HG03039 (cell line): Measurements from ENCODE around the gene ZNF8.
"Not testable (repeated sequence)": the region's sequence is repeated elsewhere in the genome, so short reads cannot be mapped to it uniquely, and the experiment has no call there.

ENCODE experiments used
- ATAC-seq: cut with Tn5 transposase; IDR thresholded peaks from one replicate; pipeline ENCODE4 v1.9.1; 2021; ENCODE audit warnings: mild to moderate bottlenecking, moderate library complexity; ENCODE audit not compliant: unreplicated experiment

The ZNF8 gene

GRCh38 chr19:58294743-58295374 is 16.1 kb downstream of the ZNF8 start:
- no peak for ATAC-seq

DNA sequence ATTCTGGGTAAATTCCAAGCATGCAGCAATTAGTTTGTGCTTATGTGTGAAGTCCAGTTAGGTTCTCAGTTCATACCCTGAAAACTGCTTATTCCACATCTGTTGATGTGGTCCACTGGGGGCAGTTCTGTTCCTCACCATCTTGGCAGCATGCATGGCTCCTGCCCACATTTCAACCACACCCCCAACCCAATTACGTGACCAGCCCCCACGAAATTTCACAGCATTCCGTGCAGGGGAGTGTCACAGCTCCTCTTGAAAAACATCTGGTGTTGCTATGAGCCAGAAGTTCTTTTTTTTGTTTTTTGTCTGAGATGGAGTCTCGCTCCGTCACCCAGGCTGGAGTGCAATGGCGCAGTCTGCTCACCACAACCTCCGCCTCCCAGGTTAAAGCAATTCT is 17.3 kb downstream of the ZNF8 start:
- ATAC-seq = no peak

DNA sequence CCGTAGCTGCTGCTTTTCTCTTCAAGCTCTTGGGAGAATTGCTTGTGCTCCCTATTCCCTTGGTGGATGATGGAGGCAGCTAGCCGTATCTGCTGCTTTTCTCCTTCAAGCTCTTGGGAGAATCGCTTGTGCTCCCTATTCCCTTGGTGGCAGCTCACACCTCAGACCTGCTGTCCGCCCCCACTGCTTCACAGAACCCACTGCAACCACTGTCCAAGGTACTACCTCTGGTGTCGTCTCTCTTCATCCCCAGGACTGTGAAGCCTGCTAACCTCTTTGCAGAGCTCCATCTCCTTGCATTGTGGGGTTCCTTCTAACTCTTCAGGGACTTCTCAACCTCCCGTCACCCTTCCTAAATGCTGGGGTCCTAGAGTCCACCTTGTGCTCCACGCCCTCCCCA is 21.9 kb downstream of the ZNF8 start:
- ATAC-seq = no peak

- ATAC-seq = no peak
These were observed 25.5 kb downstream of the ZNF8 start for GRCh38 chr19:58304255-58304654.

DNA sequence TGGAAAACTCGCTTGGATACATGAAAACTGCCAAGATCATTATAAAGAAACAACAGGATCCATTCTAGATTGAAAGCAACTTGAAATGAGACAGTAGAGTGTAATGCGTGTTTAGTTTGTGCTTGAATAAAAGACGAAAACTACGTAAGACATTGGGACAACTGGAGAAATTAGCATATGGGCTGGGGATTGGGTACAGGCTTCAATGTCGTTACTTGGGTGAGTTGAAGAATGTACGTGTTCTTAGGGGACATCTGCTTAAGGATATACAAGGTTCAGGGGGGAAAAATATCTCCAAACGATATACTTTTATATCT is 26.0 kb downstream of the ZNF8 start:
- no peak for ATAC-seq

DNA sequence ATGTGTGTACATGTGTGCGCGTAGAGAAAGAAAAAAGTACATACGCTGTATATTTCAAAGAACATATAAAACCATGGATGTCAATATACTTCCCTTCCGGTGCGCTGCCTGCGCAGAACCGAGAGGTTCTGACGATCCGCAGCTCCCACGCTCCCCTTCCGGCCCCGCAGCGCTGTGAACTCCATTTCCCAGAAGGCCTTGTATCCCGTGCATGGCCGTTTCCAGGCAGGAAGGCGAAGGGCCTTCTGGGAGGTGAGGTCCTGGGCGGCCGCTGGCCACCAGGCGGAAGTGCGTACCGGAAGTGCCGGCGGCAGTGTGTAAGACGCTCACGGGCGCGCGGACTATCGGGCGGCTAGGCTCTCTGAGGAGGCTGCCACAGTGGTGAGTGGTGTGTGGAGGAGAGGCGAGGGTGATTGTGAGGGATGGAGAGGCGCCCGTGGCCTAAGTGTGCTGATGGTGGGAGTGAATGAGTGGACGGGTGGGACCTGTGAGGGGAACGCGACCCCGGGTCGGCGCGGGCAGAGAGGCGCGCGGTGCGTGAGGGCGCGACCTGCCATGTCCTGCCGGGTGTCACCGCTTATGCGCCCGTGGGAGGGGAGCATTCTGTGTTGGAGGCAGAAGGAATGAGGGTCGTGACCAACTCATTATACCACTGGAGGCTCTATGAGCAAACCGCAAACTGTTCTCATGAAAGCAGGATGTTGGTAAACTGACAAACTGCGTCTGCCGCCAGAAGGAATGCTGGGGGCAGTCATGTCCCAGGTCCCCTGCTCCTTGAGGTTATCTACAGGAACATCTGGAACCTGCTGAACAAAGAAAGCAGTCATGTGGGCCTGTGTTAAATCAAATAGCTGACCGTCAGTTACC is 26.5 kb downstream of the ZNF8 start, which contains the start of gene ERVK3-1:
Gene ERVK3-1, plus strand, starts transcription at position 313 of the 867 bp plus-strand sequence. CDS start 6,792 bp downstream, outside the sequence.
- peak; percentile 93 for ATAC-seq

- no peak for ATAC-seq
These were observed 27.2 kb downstream of the ZNF8 start for GRCh38 chr19:58305932-58306323.

GRCh38 chr19:58307736-58308135 is 29.0 kb downstream of the ZNF8 start:
- ATAC-seq = no peak

GRCh38 chr19:58310685-58311084 is 31.9 kb downstream of the ZNF8 start:
- not testable (repeated sequence) for ATAC-seq

GRCh38 chr19:58311345-58311865 is 32.6 kb downstream of the ZNF8 start:
- no peak for ATAC-seq

GRCh38 chr19:58315580-58315979 is 36.8 kb downstream of the ZNF8 start:
- no peak for ATAC-seq

DNA sequence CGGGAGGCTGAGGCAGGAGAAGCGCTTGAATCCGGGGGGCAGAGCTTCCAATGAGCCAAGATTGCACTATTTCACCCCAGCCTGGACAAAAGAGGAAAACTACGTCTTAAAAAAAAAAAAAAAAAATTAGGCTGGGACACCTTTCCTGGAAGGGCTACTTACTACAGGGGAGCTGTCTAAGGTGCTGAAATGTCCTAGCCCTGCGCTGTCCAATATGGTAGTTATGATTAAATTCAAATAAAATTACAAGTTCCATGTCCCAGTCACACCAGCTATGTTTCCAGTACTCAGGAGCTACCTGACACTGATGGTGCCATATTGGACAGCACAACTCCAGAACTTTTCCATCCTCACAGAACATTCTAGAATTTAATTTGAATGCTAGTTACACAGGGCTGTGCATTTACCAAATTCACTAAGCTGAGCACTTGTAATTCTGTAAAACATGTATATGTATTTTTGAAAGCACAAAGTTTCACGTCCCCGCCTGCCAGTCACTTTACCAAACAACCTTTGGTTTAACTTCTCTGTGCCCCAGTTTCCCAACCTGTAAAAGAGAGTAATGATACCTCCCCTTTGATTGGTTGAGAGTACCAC is 38.8 kb downstream of the ZNF8 start:
- no peak for ATAC-seq

DNA sequence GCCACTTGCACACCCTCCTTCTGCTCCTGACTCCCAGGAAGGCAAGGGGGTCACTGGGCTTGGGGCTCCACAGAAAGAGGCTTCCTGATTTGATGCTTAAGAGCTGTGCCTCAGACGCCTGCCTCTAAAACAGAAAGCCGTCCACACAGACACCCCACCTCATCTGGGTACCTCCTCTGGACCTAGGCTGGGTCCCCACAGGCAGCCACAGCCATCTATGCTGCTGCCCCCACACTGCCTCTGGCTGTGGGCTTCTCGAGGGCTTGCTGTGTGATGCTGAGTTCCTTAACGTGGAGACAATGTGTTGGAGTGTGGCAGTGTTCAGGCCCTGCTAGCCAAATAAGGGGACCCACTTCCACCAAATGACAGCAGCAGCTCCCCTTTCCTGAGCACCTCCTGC is 39.5 kb downstream of the ZNF8 start:
- no peak for ATAC-seq

DNA sequence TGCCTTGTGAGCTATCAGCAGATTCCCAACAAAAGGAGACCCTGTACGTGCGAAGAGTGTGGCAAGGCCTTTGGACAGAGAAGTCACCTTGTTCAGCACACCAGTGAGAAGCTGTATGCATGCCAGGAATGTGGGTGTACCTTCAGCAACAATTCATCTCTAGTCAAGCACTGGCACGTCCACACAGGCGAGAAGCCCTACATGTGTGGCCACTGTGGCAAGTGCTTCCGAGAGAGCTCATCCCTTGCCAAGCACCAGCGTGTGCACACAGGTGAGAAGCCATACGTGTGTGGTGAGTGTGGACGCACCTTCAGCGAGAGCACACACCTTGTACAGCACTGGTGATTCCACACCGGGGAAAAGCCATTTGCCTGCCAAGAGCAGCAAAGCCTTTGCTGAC is 40.5 kb downstream of the ZNF8 start:
- no peak for ATAC-seq

- ATAC-seq = no peak
These were observed 46.7 kb downstream of the ZNF8 start for GRCh38 chr19:58325311-58326022.

DNA sequence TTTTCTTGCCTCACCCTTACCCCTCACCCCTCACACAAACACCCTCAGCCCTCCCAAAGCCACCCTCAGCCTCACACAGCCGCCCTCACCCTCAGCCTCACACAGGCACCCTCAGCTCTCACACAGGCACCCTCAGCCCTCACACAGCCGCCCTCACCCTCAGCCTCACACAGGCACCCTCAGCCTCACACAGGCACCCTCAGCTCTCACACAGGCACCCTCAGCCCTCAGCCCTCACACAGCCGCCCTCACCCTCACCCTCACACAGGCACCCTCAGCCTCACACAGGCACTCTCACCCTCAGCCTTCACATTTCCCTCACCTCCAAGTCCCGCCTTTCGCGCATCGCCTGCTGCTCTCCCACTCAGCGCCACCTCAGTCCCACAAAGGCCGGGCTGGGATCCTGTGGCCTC is 47.8 kb downstream of the ZNF8 start:
- no peak for ATAC-seq

GRCh38 chr19:58326914-58327726 is 48.4 kb downstream of the ZNF8 start, which contains the start of gene ZSCAN22:
Gene ZSCAN22, plus strand, starts transcription at chr19:58326994. Its CDS starts 7,809 bp downstream, at chr19:58334803.
- peak; percentile 88 for ATAC-seq

- ATAC-seq = no peak
These were observed 50.2 kb downstream of the ZNF8 start for GRCh38 chr19:58328999-58329398.

DNA sequence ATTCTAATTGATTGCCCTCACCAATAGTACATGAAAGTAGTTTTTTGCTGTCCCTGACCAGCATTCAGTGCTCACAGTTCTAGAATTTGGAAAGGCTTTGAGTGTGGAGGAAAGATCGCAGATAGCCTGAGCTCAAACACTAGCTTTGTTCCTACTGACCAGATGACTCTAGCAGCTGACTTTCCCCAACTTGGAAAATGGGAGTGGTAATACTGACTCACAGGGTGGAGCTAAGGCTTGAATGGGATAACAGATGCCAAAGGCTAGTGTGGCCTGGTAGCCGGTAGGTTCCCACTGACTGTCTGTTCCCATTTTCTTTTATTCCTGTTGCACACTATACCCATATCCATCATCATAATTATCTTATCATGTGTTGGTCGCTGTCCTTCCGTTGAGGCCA is 51.7 kb downstream of the ZNF8 start:
- ATAC-seq = no peak

DNA sequence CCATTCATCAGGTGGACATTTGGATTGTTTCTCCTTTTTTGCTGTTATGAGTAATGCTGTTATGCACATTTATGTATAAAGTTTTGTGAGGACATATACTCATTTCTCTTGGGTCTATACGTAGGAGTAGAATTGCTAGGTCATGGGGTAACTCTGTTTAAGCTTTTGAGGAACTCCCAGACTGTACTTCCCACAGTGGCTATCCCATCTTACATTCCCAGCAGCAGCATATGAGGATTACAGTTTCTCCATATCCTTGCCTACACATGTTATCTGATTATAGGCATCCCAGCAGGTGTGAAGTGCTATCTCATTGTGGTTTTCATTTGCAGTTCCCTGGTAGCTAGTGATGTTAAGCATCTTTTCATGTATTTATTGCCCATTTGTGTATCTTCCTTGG is 53.9 kb downstream of the ZNF8 start:
- no peak for ATAC-seq
